Gastrocnemius medialis (tissue), 4 donors: ENCODE results near the gene ASRGL1.

Experiments
- POLR2A ChIP-seq, 2 donors: fragments of 450-650 bp; IDR thresholded peaks; one replicate each; pipeline ENCODE4 v1.6.1; 2017; ENCODE audit warnings: antibody characterized with exemption in 2 of 2, mild to moderate bottlenecking in 2 of 2, moderate library complexity in 2 of 2
- TF ChIP-seq, protein P1 (sequence below), 5 experiments: fragments of 450-650 bp in 3 of 5; fragments of 200-600 bp in 2 of 5; sonication (generic) in 2 of 5; IDR thresholded peaks in 4 of 5; conservative IDR thresholded peaks in 1 of 5; 1 replicate in 4 of 5; 2 replicates in 1 of 5; pipeline ENCODE4 v1.5.1; 2016 to 2019; ENCODE audit warnings: antibody characterized with exemption in 5 of 5, mild to moderate bottlenecking in 3 of 5, moderate library complexity in 3 of 5

DNA sequence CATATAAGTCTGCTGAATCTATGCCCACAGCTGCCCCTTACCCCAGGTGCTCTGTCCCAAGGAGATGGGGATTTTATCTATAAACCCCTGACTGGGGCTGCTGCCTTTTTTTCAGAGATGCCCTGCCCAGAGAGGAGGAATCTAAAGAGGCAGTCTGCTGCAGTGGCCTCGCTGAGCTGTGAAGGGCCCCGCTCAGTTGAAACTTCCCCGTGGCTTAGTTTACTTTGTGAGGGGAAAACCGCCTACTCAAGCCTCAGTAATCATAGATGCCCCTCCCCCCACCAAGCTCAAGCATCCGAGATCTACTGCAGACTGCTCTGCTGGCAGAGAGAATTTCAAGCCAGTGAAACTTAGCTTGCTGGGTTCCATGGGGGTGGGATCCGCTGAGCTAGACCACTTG lies 31.0 kb upstream of the ASRGL1 start:
- TF ChIP-seq POLR2A (IDR thresholded peaks at IDR 0.05) = no peak
- TF ChIP-seq, protein P1, sequence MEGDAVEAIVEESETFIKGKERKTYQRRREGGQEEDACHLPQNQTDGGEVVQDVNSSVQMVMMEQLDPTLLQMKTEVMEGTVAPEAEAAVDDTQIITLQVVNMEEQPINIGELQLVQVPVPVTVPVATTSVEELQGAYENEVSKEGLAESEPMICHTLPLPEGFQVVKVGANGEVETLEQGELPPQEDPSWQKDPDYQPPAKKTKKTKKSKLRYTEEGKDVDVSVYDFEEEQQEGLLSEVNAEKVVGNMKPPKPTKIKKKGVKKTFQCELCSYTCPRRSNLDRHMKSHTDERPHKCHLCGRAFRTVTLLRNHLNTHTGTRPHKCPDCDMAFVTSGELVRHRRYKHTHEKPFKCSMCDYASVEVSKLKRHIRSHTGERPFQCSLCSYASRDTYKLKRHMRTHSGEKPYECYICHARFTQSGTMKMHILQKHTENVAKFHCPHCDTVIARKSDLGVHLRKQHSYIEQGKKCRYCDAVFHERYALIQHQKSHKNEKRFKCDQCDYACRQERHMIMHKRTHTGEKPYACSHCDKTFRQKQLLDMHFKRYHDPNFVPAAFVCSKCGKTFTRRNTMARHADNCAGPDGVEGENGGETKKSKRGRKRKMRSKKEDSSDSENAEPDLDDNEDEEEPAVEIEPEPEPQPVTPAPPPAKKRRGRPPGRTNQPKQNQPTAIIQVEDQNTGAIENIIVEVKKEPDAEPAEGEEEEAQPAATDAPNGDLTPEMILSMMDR (IDR thresholded peaks at IDR 0.05 in 4 of 5, conservative IDR thresholded peaks at IDR 0.05 in 1 of 5) = no peak
